Measurements from ENCODE around the gene KRTAP13-3. TPM values are rescaled to one million over a fixed set of nuclear protein-coding genes. Genes with fewer than 3 reads are reported as not detected.

The KRTAP13-3 gene
- total RNA-seq, 2 experiments from 2014 or later = not detected

- DNase-seq = no peak
- Mint-ChIP-seq H3K4me3 (no peak within 1 kb of the TSS), H3K4me1 (ENCODE audit: low read depth) (no peaks in the 10 kb centered on the region), H3K27me3 (peaks cover 1% of the 10 kb centered on the region), H3K9me3 (no peaks in the 10 kb centered on the region), H3K27ac (no peak within 1 kb of the TSS), H3K36me3 (ENCODE audit: low read depth) (no peaks in the 10 kb centered on the region)
- POLR2A ChIA-PET = no interaction called here
- CTCF ChIA-PET = no interaction called here
- intact Hi-C loops (cut with micrococcal nuclease) = no loop called here
- no peak for TF ChIP-seq CTCF (IDR thresholded peaks at IDR 0.05)
- no peak for ATAC-seq
Observed at GRCh38 chr21:30430170-30430655, 4.5 kb upstream of the KRTAP13-3 start, which contains the start of gene KRTAP13-4. KRTAP13-4 (plus strand) TSS chr21:30430220; CDS start chr21:30430276, 56 bp downstream.

DNA sequence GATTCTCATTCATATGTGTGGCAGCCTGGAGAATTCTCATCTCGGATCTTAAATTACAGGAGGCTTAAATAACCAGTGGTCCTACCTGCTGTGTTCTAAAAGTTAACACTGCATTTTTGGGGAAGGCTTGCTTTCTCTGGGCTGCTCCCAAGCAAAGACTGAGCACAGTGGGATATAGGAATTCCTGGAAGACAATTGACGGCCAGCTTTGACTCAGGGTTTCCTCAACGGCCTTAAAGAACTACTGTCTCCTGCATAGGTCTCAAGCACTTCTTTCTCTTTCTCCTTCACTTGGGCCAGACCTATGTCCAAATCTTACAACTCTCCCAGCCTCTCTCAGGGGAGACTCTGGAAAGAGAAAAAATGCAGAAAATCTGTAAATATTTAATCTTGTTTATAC, 1.0 kb upstream of the KRTAP13-3 start:
- H3K27ac Mint-ChIP-seq = no peak overlapping the region
- DNase-seq (no peak), ATAC-seq (no peak)
- no peaks in the 10 kb centered on the region for H3K9me3 Mint-ChIP-seq
- no peaks in the 10 kb centered on the region for H3K4me1 Mint-ChIP-seq (ENCODE audit: low read depth)
- ChIA-PET POLR2A (no interaction called here), CTCF (no interaction called here)
- H3K27me3 Mint-ChIP-seq = no peaks in the 10 kb centered on the region
- no peak for TF ChIP-seq CTCF (IDR thresholded peaks at IDR 0.05)
- intact Hi-C loops (cut with micrococcal nuclease) = no loop called here
- no peaks in the 10 kb centered on the region for H3K36me3 Mint-ChIP-seq (ENCODE audit: low read depth)
- H3K4me3 Mint-ChIP-seq = no peak overlapping the region

DNA sequence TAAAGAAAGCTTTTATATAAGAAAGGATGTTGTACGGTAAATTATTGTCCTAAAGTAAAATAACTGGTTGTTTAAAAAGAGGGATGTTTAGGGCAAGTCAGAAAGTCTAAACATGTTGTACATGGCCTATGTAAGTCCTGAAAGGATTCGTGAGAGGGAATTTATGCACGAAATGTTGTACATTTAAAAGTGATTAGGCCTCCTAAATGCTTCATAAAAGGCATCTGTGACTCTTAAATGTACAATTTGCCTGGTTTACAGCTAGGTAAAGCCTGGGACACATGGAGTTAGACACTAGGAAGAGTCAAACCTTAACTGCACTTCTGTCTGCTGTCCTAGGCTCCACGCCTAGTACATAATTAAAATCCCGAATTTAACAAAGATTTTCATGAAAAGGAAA, 9.7 kb downstream of the KRTAP13-3 start:
- ATAC-seq (no peak), DNase-seq (no peak)
- POLR2A ChIA-PET = no interaction called here
- CTCF ChIA-PET = no interaction called here
- H3K27me3 Mint-ChIP-seq = peaks cover 2% of the 10 kb centered on the region
- no peak overlapping the region for H3K27ac Mint-ChIP-seq
- intact Hi-C loops (cut with micrococcal nuclease) = no loop called here
- H3K4me1 Mint-ChIP-seq (ENCODE audit: low read depth) = no peaks in the 10 kb centered on the region
- H3K9me3 Mint-ChIP-seq = peaks cover 3% of the 10 kb centered on the region
- no peak for TF ChIP-seq CTCF (IDR thresholded peaks at IDR 0.05)
- H3K36me3 Mint-ChIP-seq (ENCODE audit: low read depth) = no peaks in the 10 kb centered on the region
- H3K4me3 Mint-ChIP-seq = no peak overlapping the region

GRCh38 chr21:30408782-30409494, 16.8 kb downstream of the KRTAP13-3 start:
- intact Hi-C loops (cut with micrococcal nuclease) = no loop called here
- no peak overlapping the region for H3K27ac Mint-ChIP-seq
- peaks cover 8% of the 10 kb centered on the region for H3K9me3 Mint-ChIP-seq
- peaks cover 11% of the 10 kb centered on the region for H3K27me3 Mint-ChIP-seq
- ChIA-PET POLR2A (no interaction called here), CTCF (interaction anchor here (0.9 to 2.2 kb wide), 5 partner anchors 8 to 68 kb away, joined by 3 to 6 read pairs (median 3); no protein-coding TSS in a partner anchor)
- no peak for ATAC-seq
- H3K4me3 Mint-ChIP-seq = no peak overlapping the region
- no peaks in the 10 kb centered on the region for H3K4me1 Mint-ChIP-seq (ENCODE audit: low read depth)
- TF ChIP-seq CTCF (IDR thresholded peaks at IDR 0.05) = peak; percentile 45
- peak; percentile 20 for DNase-seq
- no peaks in the 10 kb centered on the region for H3K36me3 Mint-ChIP-seq (ENCODE audit: low read depth)

GRCh38 chr21:30395731-30396130, 30.0 kb downstream of the KRTAP13-3 start, which contains the start of gene KRTAP13-1:
KRTAP13-1 (plus strand) TSS chr21:30396031; CDS start chr21:30396087, 56 bp downstream.
- ATAC-seq = no peak
- H3K9me3 Mint-ChIP-seq = no peaks in the 10 kb centered on the region
- DNase-seq = no peak
- ChIA-PET POLR2A (no interaction called here), CTCF (no interaction called here)
- H3K27me3 Mint-ChIP-seq = peaks cover 5% of the 10 kb centered on the region
- H3K36me3 Mint-ChIP-seq (ENCODE audit: low read depth) = no peaks in the 10 kb centered on the region
- intact Hi-C loops (cut with micrococcal nuclease) = no loop called here
- H3K27ac Mint-ChIP-seq = no peak within 1 kb of the TSS
- H3K4me3 Mint-ChIP-seq = no peak within 1 kb of the TSS
- no peaks in the 10 kb centered on the region for H3K4me1 Mint-ChIP-seq (ENCODE audit: low read depth)
- no peak for TF ChIP-seq CTCF (IDR thresholded peaks at IDR 0.05)

All from activated CD8-positive, alpha-beta T cell treated with anti-CD3 and anti-CD28 coated beads for 36 hours (primary cell).